Measurements from ENCODE around the gene OSBPL10.

Gene OSBPL10

DNA sequence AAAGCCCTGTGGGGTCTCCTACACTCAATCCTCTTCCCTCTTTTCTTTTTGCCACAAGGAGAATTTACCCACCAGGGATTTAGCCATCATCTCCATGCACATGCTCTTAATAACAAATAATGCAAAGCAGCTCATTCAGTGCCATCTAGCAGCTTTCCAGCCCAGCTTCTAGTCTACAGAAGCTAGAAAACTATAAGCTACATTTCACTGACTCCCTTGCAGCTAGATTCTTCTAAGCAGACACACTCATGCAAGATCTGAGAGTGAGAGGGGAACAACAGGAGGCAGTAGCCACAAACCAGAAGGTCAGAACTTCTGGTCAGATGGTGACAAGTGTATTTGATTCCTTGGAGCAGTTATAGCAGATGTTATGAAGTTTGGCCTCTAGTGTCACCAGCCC is 25.5 kb downstream of the OSBPL10 start:
- DNase-seq: no peak

DNA sequence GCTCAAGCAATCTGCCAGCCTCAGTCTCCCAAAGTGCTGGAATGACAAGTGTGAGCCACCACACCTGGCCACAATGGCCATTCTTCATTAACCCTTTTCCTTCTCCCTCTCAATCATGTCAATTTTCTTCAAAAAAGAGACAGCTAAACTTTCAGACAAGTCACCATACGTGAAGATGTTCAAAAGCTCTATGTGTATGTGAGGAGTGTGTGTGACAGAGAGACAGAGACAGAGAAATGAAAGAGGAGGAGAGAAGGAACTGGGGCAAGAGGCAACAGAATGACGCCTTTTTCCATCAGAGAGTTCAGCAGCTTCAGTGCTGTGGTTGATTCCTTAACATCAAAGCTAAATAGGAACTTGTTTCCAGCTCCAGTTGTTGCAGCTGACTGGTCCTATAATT is 27.4 kb downstream of the OSBPL10 start:
- DNase-seq: no peak

DNA sequence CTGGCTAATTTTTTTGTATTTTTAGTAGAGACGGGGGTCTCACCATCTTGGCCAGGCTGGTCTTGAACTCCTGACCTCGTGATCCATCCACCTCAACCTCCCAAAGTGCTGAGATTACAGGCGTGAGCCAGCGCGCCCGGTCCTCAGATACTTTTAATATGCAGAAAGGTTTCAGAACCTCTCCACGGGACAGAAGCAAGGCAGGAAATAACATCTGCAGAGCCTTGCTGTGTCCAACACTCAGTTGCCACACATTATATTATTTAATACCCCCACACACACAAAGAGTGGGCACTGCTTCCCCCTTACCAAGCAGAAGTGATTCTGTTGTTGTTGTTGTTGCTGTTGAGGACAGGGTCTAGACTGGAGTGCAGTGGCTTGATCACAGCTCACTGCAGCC is 28.0 kb downstream of the OSBPL10 start:
- DNase-seq: no peak

DNA sequence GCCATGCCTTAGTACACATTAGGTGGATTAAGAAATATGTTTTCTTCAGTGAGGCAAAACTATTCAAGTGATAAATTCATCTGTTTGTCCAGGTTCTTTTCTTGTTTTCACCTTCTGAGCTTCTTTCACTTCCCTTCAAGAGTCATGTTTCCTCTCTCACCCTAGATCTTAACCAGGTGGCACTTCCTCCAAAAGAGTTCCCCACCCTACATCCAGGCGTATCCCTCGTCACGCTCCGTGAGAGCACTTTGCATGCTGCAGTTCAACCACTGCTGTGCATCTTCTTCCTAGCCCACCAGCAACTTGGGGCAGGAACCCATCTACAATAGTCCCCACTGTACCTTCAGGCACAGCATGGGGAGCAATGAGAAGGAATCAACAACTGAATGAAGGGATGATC is 28.9 kb downstream of the OSBPL10 start:
- no peak for DNase-seq

DNA sequence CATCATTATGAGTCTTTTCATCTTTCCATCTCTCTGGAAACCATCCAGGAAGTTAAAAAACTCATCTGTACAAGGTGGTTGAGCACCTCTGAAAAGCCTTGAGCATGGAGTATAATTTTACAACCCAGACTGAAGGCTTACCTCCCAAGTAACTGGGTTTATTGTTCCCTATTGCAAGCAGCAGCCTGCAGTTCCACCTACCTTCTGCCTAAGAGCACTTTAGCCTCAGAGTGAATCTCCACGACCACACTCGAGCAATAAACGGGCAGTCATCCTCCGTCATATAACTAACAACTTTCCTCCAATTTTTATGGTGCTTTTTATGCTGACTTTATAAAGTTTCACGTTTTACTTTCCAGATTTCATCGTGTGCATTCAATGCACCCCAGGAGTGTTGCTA is 32.8 kb downstream of the OSBPL10 start:
- DNase-seq: no peak

DNA sequence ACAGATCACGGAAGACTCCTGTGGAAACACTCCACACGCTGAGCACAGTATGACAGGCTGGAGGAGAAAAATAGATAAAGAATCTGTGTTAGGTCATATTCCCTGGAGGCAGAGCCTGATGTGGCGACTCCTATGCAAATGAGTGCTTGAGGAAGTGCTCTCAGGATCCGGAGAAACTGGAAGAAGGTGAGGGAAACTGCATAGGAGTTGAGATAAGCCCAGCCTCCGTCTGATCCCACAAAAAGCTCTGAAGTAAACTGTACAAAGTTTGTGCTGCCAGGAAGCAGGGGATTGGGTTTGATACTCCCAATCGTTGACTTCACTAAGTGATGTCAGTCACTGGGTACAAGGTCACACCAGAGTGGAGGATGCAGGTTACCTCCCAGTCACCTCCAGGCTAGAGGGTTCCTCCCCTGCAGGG is 33.4 kb downstream of the OSBPL10 start:
- no peak for DNase-seq

DNA sequence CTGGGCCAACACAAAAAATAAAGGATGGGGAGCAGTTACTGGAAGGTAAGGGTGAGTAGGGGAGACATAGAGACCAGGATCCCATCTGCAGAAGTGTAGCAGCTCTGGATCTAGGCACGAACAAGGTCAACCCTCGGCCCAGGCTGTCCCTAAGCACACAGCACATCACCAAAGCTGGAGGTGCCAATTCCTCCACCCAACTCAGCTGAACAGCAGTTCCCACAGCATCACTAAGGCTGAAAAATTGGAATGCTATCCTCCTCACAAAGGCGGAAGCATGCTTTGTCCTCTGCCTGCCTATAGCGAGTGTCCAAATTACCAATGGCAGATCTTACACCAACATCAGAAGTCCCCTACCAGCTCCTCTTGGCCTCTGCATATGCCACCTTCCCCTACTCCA is 33.9 kb downstream of the OSBPL10 start:
- no peak for DNase-seq

DNA sequence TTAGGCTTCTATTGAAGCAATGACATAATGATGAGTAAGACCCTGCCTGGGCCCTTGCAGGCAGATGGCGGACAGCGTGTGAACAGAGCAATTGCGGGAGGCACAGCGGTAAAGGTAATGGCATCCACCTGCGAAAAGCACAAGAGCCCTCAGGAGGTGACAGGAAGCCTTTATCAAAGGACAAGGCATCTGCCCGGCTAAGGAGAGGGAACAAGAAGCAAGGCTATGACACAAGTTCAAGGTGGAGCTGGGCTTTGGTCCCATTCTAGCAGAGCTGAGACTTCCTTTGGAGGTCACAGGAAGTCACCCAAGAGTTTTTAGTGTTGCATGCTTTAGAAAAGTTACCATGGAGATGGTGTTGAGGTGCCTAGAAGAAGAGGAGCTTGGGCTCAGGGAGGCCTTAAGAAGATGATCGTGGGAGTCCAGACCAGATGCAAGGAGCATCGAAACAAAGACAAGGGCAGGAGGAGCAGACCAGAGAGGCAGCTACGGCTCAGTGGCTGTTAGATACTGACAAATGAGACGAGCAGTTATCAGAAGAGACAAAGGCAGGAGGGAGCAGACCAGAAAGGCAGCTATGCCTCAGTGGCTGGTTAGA is 34.5 kb downstream of the OSBPL10 start:
- no peak for DNase-seq

DNA sequence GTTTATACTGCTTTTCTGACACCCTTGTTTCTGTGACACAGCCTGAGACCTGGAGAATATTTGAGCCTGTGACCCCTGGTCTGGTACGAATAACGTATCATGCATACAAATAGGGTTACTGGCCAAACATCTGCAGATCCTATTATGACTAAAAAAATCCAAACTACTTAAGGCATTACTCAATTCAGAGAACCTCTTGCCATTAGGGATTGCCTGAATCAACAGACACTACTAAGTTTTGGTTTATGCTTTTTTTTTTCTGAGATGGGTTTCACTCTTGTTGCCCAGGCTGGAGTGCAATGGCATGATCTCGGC is 35.4 kb downstream of the OSBPL10 start:
- no peak for DNase-seq

DNA sequence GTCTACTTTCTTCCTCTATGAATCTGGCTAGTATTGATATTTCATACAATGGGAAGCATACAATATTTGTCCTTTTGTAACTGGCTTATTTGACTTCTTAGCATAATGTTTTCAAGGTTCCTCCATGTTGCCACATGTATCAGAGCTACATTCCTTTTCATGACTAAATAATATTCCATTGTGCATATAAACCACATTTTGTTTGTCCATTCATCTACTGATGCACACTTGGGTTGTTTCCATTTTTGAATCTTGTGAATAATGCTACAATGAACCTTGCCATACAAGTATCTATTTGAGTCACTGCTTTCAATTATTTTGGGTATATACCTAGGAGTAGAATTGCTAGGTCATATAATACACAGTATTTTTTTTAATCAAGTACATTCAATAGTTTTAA is 38.0 kb downstream of the OSBPL10 start:
- DNase-seq: no peak

DNA sequence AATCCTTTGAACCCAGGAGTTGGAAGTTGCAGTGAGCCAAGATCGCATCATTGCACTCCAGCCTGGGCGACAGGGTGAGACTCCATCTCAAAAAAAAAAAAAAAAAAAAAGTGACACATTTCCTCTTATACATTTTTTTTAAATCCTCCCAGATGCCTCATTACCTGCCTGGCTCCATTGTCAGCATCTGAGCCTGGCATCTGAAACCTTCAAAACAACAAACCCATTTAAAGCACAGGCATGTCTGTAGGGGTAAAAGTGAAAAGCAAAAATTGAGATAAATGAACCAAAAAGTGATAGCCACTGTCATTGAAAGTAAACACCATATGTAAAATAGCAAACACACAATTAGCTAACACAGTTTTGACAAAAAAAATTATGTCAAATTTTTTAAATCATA is 38.6 kb downstream of the OSBPL10 start:
- no peak for DNase-seq

DNA sequence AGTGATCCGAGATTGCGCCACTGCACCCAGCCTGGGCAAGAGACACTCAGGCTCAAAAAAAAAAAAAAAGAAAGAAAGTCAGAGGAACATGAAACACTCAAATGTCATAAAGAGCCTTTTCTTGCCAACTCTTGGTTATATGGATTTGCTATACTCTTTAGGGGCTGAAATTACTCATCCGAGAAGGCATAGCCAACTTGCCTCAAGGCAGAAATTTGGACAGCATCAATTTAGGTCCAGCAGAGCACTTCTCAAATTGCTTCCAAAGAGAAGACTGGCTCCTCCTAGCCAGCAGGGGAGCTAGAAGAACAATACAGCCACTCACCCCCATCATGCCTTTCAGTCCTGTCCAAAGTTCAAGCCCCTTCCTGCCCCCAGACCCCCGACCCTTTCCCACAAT is 43.8 kb downstream of the OSBPL10 start:
- DNase-seq: no peak

DNA sequence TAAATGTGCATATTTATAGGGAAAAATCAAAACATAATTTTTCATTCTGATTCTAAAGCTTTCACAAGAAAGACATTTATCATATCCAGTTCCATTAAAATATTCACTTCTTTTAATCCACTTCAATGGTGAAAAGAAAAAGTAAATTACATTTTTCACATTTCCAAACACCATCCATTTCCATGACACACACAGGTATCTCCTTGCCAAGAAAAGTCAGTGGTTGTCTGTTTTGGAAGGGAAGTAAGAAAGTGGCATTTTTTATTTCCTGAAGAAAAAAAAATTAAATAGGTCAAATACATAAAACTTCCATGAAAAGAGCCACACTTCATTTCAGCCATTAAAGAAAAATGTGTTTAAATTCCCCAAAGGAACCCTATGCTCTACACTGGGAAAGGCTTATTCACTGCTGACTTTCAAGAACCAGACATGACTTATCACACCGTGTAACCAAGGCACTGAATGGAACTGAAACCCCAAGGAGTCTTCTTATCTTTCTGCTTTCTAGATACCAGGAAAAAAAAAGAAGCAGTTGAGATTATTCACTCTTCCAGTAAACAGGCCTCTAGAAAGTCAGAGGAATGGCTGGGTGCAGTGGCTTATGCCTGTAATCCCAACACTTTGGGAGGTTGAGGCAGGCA is 44.5 kb downstream of the OSBPL10 start:
- DNase-seq: no peak

DNA sequence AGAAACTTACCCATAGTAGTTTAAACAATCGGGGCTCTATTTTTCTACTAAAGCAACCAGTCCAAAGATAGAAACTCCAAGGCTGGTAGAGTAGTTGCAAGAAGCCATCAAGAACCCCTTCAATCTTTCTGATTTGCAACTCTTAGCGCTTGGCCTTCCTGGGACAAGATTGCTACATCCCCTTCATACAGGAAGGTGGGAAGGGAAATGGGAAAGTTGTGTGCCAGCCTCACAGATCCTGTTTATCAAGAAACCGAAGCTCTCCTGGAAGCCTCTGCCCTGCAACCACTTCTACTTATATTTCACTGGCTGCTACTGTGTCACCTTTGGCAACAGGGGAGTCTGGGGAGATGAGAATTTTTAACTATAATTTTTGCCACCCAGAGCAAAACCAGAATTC is 46.2 kb downstream of the OSBPL10 start:
- DNase-seq: no peak

DNA sequence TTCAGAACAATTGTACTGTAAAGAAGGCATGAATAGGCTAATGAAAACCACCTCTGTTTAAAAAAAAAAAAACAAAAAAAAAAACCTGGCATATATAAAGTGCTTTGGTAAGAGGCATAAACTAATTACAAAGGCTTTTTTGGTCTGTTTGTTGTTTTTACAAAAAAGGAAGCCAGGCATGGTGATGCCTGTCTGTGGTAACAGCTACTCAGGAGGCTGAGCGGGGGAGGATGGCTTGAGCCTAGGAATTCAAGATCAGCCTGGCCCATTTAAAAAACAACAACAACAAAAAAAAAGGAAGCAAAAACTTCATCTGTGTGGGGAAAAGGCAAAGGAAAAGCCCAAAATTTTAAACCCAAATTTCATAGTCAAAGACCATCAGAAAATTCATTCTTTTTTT is 47.0 kb downstream of the OSBPL10 start:
- DNase-seq: no peak

DNA sequence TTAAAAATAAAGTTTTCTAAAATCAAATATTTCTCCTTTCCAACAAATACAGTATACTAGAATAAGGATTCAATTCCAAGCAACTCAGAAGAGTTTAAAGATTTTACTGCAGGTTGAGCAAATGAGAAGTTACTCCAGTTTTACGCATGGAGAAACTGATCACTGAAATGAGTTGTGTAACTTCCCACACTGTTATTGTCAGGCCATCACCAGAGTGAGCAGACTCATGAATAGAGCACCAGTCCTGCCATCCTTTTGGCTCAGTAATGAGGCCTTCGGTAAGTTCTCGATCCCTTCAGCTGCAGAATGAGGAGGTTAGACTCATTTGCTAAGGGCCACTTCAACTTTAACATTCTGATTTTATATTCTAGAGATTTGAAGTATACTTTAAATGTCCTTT is 48.1 kb downstream of the OSBPL10 start:
- DNase-seq: no peak

DNA sequence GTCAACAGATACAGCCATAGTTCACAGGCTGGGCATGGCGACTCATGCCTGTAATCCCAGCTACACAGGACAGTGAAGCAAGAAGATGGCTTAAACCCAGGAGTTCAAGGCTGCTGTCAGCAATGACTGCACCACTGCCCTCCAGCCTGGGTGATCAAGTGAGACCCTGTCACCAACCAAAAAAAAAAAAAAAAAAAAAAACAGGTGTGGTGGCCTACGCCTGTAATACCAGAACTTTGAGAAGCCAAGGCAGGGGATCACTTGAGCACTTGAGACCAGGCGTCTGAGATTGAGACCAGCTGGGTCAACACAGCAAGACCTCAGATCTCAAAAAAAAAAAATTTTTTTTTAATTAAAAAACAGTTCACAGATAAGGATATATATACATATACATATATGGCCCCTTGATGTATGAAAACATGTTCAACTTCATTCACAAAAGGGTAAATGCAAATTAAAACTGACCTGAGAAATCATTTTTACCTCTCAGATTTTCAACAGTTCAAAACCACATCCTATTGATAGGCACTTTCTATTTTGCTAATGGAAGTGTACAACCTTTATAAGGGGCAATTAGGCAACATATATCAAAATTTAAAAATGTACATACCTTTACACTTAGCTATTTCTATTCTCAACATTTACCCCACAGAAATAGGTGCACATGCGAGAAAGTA is 51.1 kb downstream of the OSBPL10 start:
- DNase-seq: no peak

DNA sequence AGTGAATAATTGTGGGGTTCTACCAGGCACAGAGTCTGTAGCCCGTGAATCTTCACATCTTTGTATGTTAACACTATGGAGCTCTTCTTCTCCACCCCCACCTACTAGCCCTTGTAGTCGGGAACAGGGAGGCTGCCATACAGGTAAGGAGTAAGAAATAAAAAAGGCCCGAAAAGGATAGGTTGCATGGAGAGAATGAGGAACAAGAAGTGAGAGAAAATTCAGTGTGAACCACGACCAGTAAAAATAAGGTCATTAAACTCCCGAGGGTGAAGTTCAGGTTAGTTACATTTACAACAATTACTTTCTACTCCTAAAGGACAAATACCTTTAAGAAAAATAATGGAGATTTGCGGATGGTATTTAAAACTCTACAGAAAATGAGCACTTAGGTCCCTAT is 53.3 kb downstream of the OSBPL10 start:
- no peak for DNase-seq

DNA sequence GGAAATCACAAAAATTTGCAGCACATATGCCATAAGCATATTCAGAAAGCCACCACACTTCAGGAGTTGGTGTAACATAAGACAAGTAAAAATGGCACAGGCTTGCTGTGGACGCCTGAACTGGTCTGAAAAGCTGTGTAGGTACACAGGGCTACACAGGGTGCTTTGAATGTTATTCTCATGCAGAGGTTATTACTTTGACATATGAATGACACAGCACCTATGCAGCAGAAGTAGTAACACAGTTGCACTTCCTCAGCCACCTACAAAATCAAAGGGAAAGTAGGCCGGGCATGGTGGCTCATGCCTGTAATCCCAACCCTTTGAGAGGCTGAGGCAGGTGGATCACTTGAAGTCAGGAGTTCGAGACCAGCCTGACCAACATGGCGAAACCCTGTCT is 54.5 kb downstream of the OSBPL10 start:
- no peak for DNase-seq

DNA sequence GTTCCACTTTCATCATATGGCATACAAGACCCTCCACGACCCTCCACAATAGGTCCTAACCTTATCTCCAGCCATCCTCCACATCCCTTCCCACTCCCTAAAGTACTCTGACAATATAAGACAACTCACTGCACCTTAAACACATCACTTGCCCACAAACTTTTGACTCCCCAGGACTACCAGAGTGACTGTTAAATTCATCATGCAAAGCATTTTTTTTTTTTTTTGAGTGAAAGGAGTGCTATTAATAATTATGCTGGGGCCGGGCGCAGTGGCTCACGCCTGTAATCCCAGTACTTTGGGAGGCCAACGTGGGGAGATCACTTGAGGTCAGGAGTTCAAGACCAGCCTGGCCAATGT is 55.8 kb downstream of the OSBPL10 start:
- DNase-seq: no peak

DNA sequence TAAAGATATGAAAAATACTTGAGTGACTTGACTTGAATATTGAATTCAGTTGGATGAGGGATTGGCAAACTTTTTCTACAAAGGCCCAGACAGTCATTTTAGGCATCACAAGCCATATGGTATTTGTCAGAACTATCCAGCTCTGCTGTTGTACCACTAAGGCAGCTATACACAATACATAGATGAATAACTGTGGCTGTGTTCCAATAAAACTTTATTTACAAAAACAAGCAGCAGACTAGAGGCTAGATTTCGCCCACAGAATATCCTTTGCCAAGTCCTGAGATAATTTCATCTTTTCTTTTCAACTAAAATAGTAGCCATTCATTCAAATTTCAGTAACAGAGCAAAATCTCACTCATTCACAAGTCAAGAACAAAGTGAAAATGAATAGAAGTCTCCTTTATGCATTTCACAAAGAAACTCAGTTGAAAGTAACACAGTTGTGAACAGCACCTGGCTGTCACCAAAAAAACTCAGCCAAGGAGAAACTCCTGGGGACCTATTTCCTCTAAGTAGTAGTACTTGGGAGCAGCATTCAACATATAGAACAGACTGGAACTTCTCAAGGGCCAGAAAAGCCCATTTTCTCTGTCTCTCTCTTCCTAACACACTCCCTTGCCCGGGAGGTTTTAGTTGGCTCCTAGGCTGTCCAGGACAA is 56.3 kb downstream of the OSBPL10 start:
- no peak for DNase-seq

DNA sequence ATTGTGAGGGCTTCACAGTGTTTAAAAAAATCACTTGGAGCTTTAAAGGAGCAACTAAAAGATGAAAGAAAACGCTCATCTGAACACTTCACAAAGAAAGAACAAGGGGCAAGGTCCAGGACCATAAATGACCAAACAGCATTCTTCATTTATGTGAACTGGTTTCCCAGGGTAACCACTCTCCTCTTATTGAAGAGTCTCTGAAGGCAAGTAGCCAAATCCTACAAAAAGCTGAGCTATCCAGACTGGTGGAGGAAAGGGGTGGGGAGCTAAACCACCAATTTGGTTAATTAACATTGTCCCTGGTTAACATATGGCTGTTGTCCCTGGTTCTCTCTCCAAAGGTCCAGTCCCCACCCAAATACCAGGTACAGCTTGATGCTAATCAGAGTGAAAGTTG is 58.1 kb downstream of the OSBPL10 start:
- no peak for DNase-seq

DNA sequence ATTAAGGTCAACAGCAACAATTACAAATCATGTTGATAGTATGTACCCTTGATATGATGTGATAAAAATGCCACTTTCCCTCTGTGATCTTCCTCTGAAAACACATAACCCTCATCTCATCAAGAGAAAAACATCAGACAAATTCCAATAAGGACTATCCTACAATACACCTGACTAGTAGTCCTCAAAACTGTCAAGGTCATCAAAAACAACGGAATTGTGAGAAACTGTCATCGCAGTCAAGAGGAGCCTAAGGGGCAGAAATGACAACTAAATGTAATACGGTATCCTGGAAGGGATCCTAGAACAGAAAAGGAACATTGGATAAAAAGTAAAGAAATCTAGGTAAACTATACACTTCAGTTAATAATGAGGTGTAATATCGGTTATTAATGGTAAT is 59.2 kb downstream of the OSBPL10 start:
- DNase-seq: no peak

DNA sequence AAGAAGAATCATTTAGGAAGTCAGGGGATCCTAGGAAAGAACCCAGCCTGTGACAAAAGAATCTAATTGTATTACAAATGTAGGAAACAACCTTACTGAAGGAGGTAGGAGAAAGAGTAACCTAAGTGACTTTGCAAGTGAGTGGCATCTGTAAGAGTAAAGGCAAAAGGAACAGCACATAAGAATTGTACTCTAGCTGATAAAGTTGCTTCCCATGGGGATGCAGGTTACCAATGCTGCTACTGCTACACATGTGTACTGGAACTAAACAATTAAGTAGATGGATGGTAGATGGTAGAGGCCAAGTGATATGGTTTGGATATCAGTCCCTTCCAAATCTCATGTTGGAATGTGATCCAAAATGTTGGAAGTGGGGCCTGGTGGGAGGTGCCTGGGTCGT is 60.8 kb downstream of the OSBPL10 start:
- no peak for DNase-seq

DNA sequence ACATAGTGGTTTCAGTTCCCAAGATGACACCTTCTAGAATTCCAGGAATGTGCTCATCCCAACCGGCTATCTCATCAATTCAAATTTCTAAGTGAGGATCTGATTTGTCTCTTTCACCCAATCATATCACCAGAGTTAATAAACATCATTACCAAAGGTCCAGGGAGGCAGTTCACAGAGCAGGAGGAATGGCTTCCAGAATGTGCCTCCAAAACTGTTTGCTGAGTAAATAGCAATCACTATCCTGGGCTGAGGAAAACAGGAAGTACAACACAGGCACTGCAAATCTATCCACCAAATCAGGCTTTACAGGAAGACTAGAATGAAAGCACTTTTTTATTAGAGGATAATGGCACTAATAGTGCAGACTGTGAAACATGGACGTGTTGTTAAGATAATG is 61.5 kb downstream of the OSBPL10 start:
- no peak for DNase-seq
